GM18519 (cell line): ENCODE data around the gene SLC23A3.

Experiments
- ATAC-seq: cut with Tn5 transposase; IDR thresholded peaks from one replicate; pipeline ENCODE4 v1.9.1; 2021; ENCODE audit warnings: mild to moderate bottlenecking, moderate library complexity; ENCODE audit not compliant: unreplicated experiment, low FRiP score

SLC23A3 gene

DNA sequence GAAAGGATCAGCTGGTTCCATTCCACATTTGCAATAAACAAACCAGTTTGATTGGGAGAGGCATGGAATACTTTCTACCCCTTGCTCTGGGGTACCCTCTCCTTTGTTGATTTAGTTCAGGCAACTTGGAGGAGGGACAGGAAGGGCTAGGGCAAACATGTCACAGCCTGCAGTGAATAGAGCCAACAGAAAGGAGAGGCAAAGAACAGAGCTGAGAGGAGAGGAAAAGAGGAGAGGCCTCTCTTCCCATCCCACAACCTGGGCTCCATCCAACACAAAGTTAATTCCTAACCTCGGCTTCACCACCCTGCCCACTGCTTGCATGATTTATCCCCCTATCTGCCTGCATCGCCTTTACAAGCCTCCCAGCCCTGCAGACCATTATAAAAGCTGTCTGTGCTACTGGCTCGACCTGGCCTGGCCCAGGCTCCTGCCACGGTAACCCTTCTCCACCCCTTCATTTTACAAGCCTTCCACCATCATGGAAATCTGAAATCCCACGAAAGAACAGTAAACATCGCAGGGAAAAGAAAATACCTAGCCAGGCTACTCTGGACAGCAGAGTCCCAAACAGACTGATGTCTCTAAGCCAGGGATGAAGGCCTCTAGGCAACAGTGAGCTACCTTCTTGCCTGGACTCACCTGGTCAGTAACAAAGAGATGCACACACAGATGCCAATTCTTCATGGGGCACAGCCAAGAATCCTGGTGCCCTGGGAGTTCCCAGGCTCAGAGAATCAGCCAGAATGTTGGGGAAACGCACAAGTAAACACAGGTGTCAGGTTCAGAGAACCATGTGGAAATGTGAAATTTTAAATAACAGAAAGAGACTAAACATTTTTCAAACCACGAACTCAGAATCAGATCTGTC is 52.8 kb downstream of the SLC23A3 start:
- no peak for ATAC-seq

DNA sequence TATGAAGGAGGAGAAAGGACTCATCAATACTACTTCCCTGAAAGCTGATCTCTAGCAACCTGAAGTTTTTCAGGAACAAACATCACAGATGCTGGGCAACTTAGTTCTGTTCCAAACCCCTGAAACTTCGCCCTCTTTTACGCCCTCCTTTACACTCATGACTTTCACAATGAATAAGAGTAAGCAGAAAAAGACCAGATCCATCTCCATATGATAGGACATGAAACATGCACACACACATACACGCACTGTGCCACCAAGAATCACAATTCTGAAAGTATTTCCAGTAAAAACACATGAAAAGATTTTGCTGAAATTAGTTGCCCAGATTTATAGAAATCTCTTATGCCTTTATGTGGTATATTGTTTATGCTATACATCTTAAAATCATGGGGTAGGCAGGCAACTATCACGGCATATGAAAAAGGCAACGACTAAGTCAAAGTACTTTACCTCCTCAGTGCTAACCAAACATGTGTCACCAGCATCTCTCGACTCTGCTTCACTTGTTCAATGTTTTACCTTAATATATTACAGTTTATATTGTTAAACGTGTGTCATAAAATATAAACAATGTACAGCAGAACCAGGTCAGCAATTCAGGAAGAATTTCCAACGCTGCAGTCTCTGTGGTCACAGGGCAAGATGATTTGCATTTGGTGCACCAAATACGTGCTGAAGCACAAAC is 57.0 kb downstream of the SLC23A3 start:
- no peak for ATAC-seq

GRCh38 chr2:219112062-219112406 is 57.8 kb downstream of the SLC23A3 start:
- ATAC-seq: no peak
